ENCODE results near the gene CES3. TPM values are rescaled to one million over a fixed set of nuclear protein-coding genes. Genes with fewer than 3 reads are reported as not detected.
A peak's percentile ranks its signal among the peaks of the same experiment; 100 is the strongest.
"Not testable (repeated sequence)": the region's sequence is repeated elsewhere in the genome, so short reads cannot be mapped to it uniquely, and the experiment has no call there.

CES3 gene
- total and polyA plus RNA-seq, 2 donors (not counting 3 experiments of a cell fraction or from before 2014, with no cell fraction given): 0.10 TPM; not detected in 1

DNA sequence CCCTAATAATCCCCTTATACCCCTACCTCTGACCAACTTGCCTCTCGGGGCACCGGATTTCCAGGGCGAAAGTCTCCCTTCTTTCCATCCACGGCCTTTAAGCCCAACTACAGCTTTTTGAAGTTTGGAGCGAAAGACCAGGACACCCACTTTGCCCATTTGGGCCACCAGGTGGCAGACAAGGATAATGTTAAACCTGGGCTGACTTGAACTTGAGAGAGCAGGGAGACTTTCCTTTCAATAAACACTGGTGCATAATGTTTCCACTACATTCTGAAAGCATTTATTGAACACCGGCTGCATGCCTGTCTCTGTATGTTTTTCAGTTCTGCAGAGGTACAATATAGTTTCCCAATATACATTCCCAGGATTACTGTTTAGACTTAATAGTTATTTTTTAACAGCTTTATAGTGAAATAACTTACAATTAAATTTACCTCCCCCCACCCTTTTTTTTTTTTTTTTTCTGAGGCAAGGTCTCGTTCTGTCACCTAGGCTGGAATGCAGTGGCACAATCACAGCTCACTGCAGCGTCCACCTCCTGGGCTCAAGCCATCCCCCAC lies 6.9 kb upstream of the CES3 start:
- Histone ChIP-seq H3K9ac (replicated peaks; ENCODE audit: extremely low read depth, insufficient read depth, low read length) (no peak overlapping the region), H3K27me3 (ENCODE audit: control insufficient read depth in 2 of 2, insufficient read depth in 2 of 2, low read length in 2 of 2) (peaks cover 3 to 5% of the 10 kb centered on the region in 2 experiments), H3K36me3 (ENCODE audit: control insufficient read depth in 2 of 2, extremely low read depth in 1 of 2, insufficient read depth in 2 of 2, low read length in 2 of 2) (no peaks in the 10 kb centered on the region), H3K4me2 (ENCODE audit: insufficient read depth, low read length) (no peak overlapping the region), H4K20me1 (replicated peaks; ENCODE audit: control insufficient read depth, extremely low read depth, insufficient read depth, low read length) (no peaks in the 10 kb centered on the region), H3K4me1 (ENCODE audit: control insufficient read depth, extremely low read depth, insufficient read depth, low read length) (no peaks in the 10 kb centered on the region), H3K9me3 (replicated peaks; ENCODE audit: control insufficient read depth, insufficient read depth, low read length) (no peaks in the 10 kb centered on the region), H2AFZ (ENCODE audit: low read depth, low read length) (no peak overlapping the region), H3K79me2 (ENCODE audit: control insufficient read depth, insufficient read depth, low read length) (no peaks in the 10 kb centered on the region), H3K9me1 (replicated peaks; ENCODE audit: control insufficient read depth, extremely low read depth, insufficient read depth, low read length) (no peaks in the 10 kb centered on the region), H3K27ac (ENCODE audit: insufficient read depth, low read depth, low read length) (no peak overlapping the region), H3K4me3 (replicated peaks in 1 of 3; ENCODE audit: insufficient read depth in 1 of 3, low read depth in 1 of 3, low read length in 3 of 3) (no peak overlapping the region)
- FAIRE-seq (peak; percentile 98), DNase-seq (ENCODE audit: low read depth, low spot score) (peak; percentile 78)
- intact Hi-C loops (cut with micrococcal nuclease): loop anchor here (1.0 to 10.0 kb wide), 2 partner anchors 231 to 441 kb away; partner anchors contain the start of gene TPPP3
- CTCF ChIA-PET: interaction anchor here (0.5 to 3.8 kb wide), 49 partner anchors 9 to 561 kb away, joined by 3 to 55 read pairs (median 4); partner anchors contain the start of genes B3GNT9, FBXL8, MATCAP1 and NOL3
- no TSS peak for BruUV-seq (replicated peaks)
- dilution Hi-C loops (cut with MboI; ENCODE audit: extremely low pct_ligation_motif_present, low sequenced_read_pairs): no loop called here
- POLR2A ChIA-PET: no interaction called here
- no peak for TF ChIP-seq MYC (IDR thresholded peaks at IDR 0.05; ENCODE audit: low read depth, low read length)
- no peak for TF ChIP-seq EZH2 (IDR thresholded peaks at IDR 0.05; ENCODE audit: borderline replicate concordance, low read depth, low read length, severe bottlenecking)
- no peak for TF ChIP-seq MAX (IDR thresholded peaks at IDR 0.05; ENCODE audit: insufficient read depth, insufficient read length)
- no peak for TF ChIP-seq GATA2 (IDR thresholded peaks at IDR 0.05; ENCODE audit: insufficient read depth, insufficient read length, low read depth, low read length)
- TF ChIP-seq JUN (IDR thresholded peaks at IDR 0.05; ENCODE audit: borderline replicate concordance, insufficient read depth, insufficient read length, low read depth): no peak
- peak; percentile 78 to 85 for TF ChIP-seq CTCF (IDR thresholded peaks at IDR 0.05; ENCODE audit: extremely low read depth in 1 of 2, insufficient read depth in 1 of 2, low read depth in 1 of 2, low read length in 2 of 2)

GRCh38 chr16:66955363-66956153 lies 5.5 kb upstream of the CES3 start:
- FAIRE-seq; H3K27me3 ChIP-seq (ENCODE audit: control insufficient read depth in 2 of 2, insufficient read depth in 2 of 2, low read length in 2 of 2); POLR2A ChIA-PET; H3K9me3 ChIP-seq (replicated peaks; ENCODE audit: control insufficient read depth, insufficient read depth, low read length); H3K79me2 ChIP-seq (ENCODE audit: control insufficient read depth, insufficient read depth, low read length); H3K36me3 ChIP-seq (ENCODE audit: control insufficient read depth in 2 of 2, extremely low read depth in 1 of 2, insufficient read depth in 2 of 2, low read length in 2 of 2); dilution Hi-C loops (cut with MboI; ENCODE audit: extremely low pct_ligation_motif_present, low sequenced_read_pairs); BruUV-seq (replicated peaks); H3K27ac ChIP-seq (ENCODE audit: insufficient read depth, low read depth, low read length); H3K4me3 ChIP-seq (replicated peaks in 1 of 3; ENCODE audit: insufficient read depth in 1 of 3, low read depth in 1 of 3, low read length in 3 of 3); H3K9ac ChIP-seq (replicated peaks; ENCODE audit: extremely low read depth, insufficient read depth, low read length); DNase-seq (ENCODE audit: low read depth, low spot score); H4K20me1 ChIP-seq (replicated peaks; ENCODE audit: control insufficient read depth, extremely low read depth, insufficient read depth, low read length); H3K4me2 ChIP-seq (ENCODE audit: insufficient read depth, low read length); H3K9me1 ChIP-seq (replicated peaks; ENCODE audit: control insufficient read depth, extremely low read depth, insufficient read depth, low read length); H3K4me1 ChIP-seq (ENCODE audit: control insufficient read depth, extremely low read depth, insufficient read depth, low read length); H2AFZ ChIP-seq (ENCODE audit: low read depth, low read length): not testable (repeated sequence)
- CTCF ChIA-PET: interaction anchor here (0.8 to 4.7 kb wide), 2 partner anchors 200 to 559 kb away, joined by 3 to 26 read pairs; no protein-coding TSS in a partner anchor
- intact Hi-C loops (cut with micrococcal nuclease): loop anchor here (10.0 kb wide), 1 partner anchor 439 kb away; the partner anchor contains the start of gene TPPP3

GRCh38 chr16:66956154-66956457 lies 5.0 kb upstream of the CES3 start:
- H3K79me2 ChIP-seq (ENCODE audit: control insufficient read depth, insufficient read depth, low read length); H3K9me1 ChIP-seq (replicated peaks; ENCODE audit: control insufficient read depth, extremely low read depth, insufficient read depth, low read length); POLR2A ChIA-PET; DNase-seq (ENCODE audit: low read depth, low spot score); H3K27ac ChIP-seq (ENCODE audit: insufficient read depth, low read depth, low read length); BruUV-seq (replicated peaks); H3K27me3 ChIP-seq (ENCODE audit: control insufficient read depth in 2 of 2, insufficient read depth in 2 of 2, low read length in 2 of 2); dilution Hi-C loops (cut with MboI; ENCODE audit: extremely low pct_ligation_motif_present, low sequenced_read_pairs); H2AFZ ChIP-seq (ENCODE audit: low read depth, low read length); H4K20me1 ChIP-seq (replicated peaks; ENCODE audit: control insufficient read depth, extremely low read depth, insufficient read depth, low read length); H3K9me3 ChIP-seq (replicated peaks; ENCODE audit: control insufficient read depth, insufficient read depth, low read length); H3K36me3 ChIP-seq (ENCODE audit: control insufficient read depth in 2 of 2, extremely low read depth in 1 of 2, insufficient read depth in 2 of 2, low read length in 2 of 2); H3K4me1 ChIP-seq (ENCODE audit: control insufficient read depth, extremely low read depth, insufficient read depth, low read length); H3K4me2 ChIP-seq (ENCODE audit: insufficient read depth, low read length); FAIRE-seq; H3K4me3 ChIP-seq (replicated peaks in 1 of 3; ENCODE audit: insufficient read depth in 1 of 3, low read depth in 1 of 3, low read length in 3 of 3); H3K9ac ChIP-seq (replicated peaks; ENCODE audit: extremely low read depth, insufficient read depth, low read length): not testable (repeated sequence)
- intact Hi-C loops (cut with micrococcal nuclease): loop anchor here (10.0 kb wide), 1 partner anchor 439 kb away; the partner anchor contains the start of gene TPPP3
- CTCF ChIA-PET: interaction anchor here (0.7 to 4.7 kb wide), 5 partner anchors 61 to 558 kb away, joined by 3 to 26 read pairs (median 3); no protein-coding TSS in a partner anchor

Data from endothelial cell of umbilical vein (primary cell).